OCI-LY7 (cell line): Measurements from ENCODE around the gene CTSE. TPM values are rescaled to one million over a fixed set of nuclear protein-coding genes. Genes with fewer than 3 reads are reported as not detected.

Experiments used
- BruUV-seq: library from RNA; stranded (reverse); fragments of 400-500 nt; replicated peaks from 2 replicates; lab custom pipeline; 2021; lab: Mats Ljungman, UMichigan
- CTCF ChIA-PET: fragments of 300-600 bp; sonication (Branson Sonifier 250); formaldehyde crosslinking; loops from one replicate; lab custom pipeline; 2022; ENCODE audit warnings: antibody characterized with exemption; ENCODE audit not compliant: unreplicated experiment; lab: Charles Lee
- POLR2A ChIA-PET: fragments of 300-600 bp; sonication (Branson Sonifier 250); formaldehyde crosslinking; loops from one replicate; lab custom pipeline; 2022; ENCODE audit warnings: antibody characterized with exemption; lab: Charles Lee
- DNase-seq: peaks from one replicate; pipeline ENCODE4 v3.0.0-alpha.2; 2015; ENCODE audit warnings: low spot score
- H2AFZ ChIP-seq: fragments of 200-600 bp; sonication (generic), shearing (Covaris generic); 2 replicates; pipeline ENCODE4 v1.6.1; 2014; ENCODE audit warnings: mild to moderate bottlenecking, antibody characterized with exemption, low read length, moderate library complexity
- H3K27ac ChIP-seq: fragments of 200-600 bp; sonication (generic); 2 replicates; pipeline ENCODE4 v1.5.1; 2014; ENCODE audit warnings: mixed run types, low read depth, mild to moderate bottlenecking, moderate library complexity, low read length, inconsistent platforms; ENCODE audit not compliant: poor library complexity, severe bottlenecking
- H3K36me3 ChIP-seq: fragments of 200-600 bp; sonication (generic); 2 replicates; pipeline ENCODE4 v1.6.1; 2014; ENCODE audit warnings: mild to moderate bottlenecking, antibody characterized with exemption, low read length, moderate library complexity, mixed read lengths; ENCODE audit not compliant: insufficient read depth
- H3K4me1 ChIP-seq: fragments of 200-600 bp; sonication (generic); 2 replicates; pipeline ENCODE4 v1.5.1; 2014; ENCODE audit warnings: mild to moderate bottlenecking, low read length; ENCODE audit not compliant: insufficient read depth, poor library complexity, severe bottlenecking
- H3K4me2 ChIP-seq: fragments of 200-600 bp; sonication (generic); 2 replicates; pipeline ENCODE4 v1.6.1; 2014; ENCODE audit warnings: mild to moderate bottlenecking, low read length
- H3K4me3 ChIP-seq: fragments of 200-600 bp; sonication (generic); 2 replicates; pipeline ENCODE4 v1.5.1; 2014; ENCODE audit warnings: mild to moderate bottlenecking, low read depth, low read length; ENCODE audit not compliant: poor library complexity, severe bottlenecking
- H3K79me2 ChIP-seq: fragments of 200-600 bp; sonication (generic); 2 replicates; pipeline ENCODE4 v1.6.1; 2016; ENCODE audit warnings: low read depth, mild to moderate bottlenecking, low read length, moderate library complexity, mixed read lengths; ENCODE audit not compliant: insufficient read depth
- H3K9me2 ChIP-seq: fragments of 200-600 bp; sonication (generic); 2 replicates; pipeline ENCODE4 v1.6.1; 2016; ENCODE audit warnings: mild to moderate bottlenecking, low read length, mixed read lengths; ENCODE audit not compliant: insufficient read depth
- H3K9me3 ChIP-seq: fragments of 200-600 bp; sonication (generic); 2 replicates; pipeline ENCODE4 v1.6.1; 2014; ENCODE audit warnings: mild to moderate bottlenecking, mixed run types, low read length, mixed read lengths
- H4K20me1 ChIP-seq: fragments of 200-600 bp; sonication (generic); 2 replicates; pipeline ENCODE4 v1.6.1; 2014; ENCODE audit warnings: mild to moderate bottlenecking, antibody characterized with exemption, low read length, moderate library complexity, mixed read lengths; ENCODE audit not compliant: insufficient read depth
- CTCF ChIP-seq: fragments of 200-600 bp; sonication (generic); conservative IDR thresholded peaks from 2 replicates; pipeline ENCODE4 v1.5.1; 2014; ENCODE audit warnings: mild to moderate bottlenecking, antibody characterized with exemption, low read length, moderate library complexity, mixed read lengths
- EZH2phosphoT487 ChIP-seq: fragments of 200-600 bp; sonication (generic); IDR thresholded peaks from 2 replicates; pipeline ENCODE4 v1.6.1; 2018; ENCODE audit warnings: low read depth, borderline replicate concordance, mild to moderate bottlenecking, mixed run types, antibody characterized with exemption, low read length, moderate library complexity, mixed read lengths
- intact Hi-C: fragments of 100-400 bp; cut with micrococcal nuclease; formaldehyde crosslinking; loops from one replicate; pipeline ENCODE4 v1.10.0; 2022; ENCODE audit not compliant: unreplicated experiment
- total RNA-seq, 2 experiments: library from RNA; depleted of rRNA in 1 of 2; stranded (reverse); fragments of >200 nt in 1 of 2; shearing (Covaris generic) in 1 of 2; gene quantifications; 2 replicates each; pipeline ENCODE4 v1.2.3, GENCODE V29; 2014 to 2022

The CTSE gene
- total RNA-seq, 2 experiments from 2014 or later, result not detected

- ChIA-PET CTCF (no interaction called here), POLR2A (interaction anchor here (0.9 kb wide), 1 partner anchor 77 kb away, joined by 4 read pairs; no protein-coding TSS in a partner anchor)
- no TSS peak for BruUV-seq
- Histone ChIP-seq H3K9me2 (no peaks in the 10 kb centered on the region), H3K79me2 (no peaks in the 10 kb centered on the region), H3K4me3 (no peak overlapping the region), H3K4me2 (no peak overlapping the region), H2AFZ (no peak overlapping the region), H3K9me3 (no peaks in the 10 kb centered on the region), H3K4me1 (no peaks in the 10 kb centered on the region), H3K27ac (no peak overlapping the region), H3K36me3 (no peaks in the 10 kb centered on the region), H4K20me1 (no peaks in the 10 kb centered on the region)
- TF ChIP-seq EZH2phosphoT487, result no peak
- no peak for TF ChIP-seq CTCF
- no peak for DNase-seq
- intact Hi-C loops, result no loop called here
These were observed 51.6 kb downstream of the CTSE start for GRCh38 chr1:205972081-205972480.

GRCh38 chr1:205971082-205971481 is 52.6 kb downstream of the CTSE start:
- Histone ChIP-seq H3K4me1 (no peaks in the 10 kb centered on the region), H3K36me3 (no peaks in the 10 kb centered on the region), H3K79me2 (no peaks in the 10 kb centered on the region), H3K9me3 (no peaks in the 10 kb centered on the region), H3K4me3 (no peak overlapping the region), H3K27ac (no peak overlapping the region), H4K20me1 (no peaks in the 10 kb centered on the region), H3K9me2 (no peaks in the 10 kb centered on the region), H3K4me2 (no peak overlapping the region), H2AFZ (no peak overlapping the region)
- intact Hi-C loops, result no loop called here
- TF ChIP-seq EZH2phosphoT487 (no peak), CTCF (no peak)
- ChIA-PET CTCF (no interaction called here), POLR2A (interaction anchor here (0.9 kb wide), 1 partner anchor 76 kb away, joined by 4 read pairs; no protein-coding TSS in a partner anchor)
- no TSS peak for BruUV-seq
- no peak for DNase-seq

- H2AFZ ChIP-seq, result no peak overlapping the region
- no peak for DNase-seq
- no TSS peak for BruUV-seq
- TF ChIP-seq EZH2phosphoT487 (no peak), CTCF (no peak)
- no peaks in the 10 kb centered on the region for H3K4me1 ChIP-seq
- H3K79me2 ChIP-seq, result no peaks in the 10 kb centered on the region
- no peaks in the 10 kb centered on the region for H3K9me3 ChIP-seq
- intact Hi-C loops, result no loop called here
- no peaks in the 10 kb centered on the region for H3K36me3 ChIP-seq
- H4K20me1 ChIP-seq, result no peaks in the 10 kb centered on the region
- CTCF ChIA-PET, result no interaction called here
- POLR2A ChIA-PET, result no interaction called here
- H3K27ac ChIP-seq, result no peak overlapping the region
- H3K4me3 ChIP-seq, result no peak overlapping the region
- H3K9me2 ChIP-seq, result no peaks in the 10 kb centered on the region
- no peak overlapping the region for H3K4me2 ChIP-seq
These were observed 53.2 kb downstream of the CTSE start for GRCh38 chr1:205970486-205970885.
